HG03439 (cell line): ENCODE data around the gene DPM1.
A peak's percentile ranks its signal among the peaks of the same experiment; 100 is the strongest.

Experiments
- ATAC-seq: cut with Tn5 transposase; IDR thresholded peaks from one replicate; pipeline ENCODE4 v1.9.1; 2021; ENCODE audit warnings: mild to moderate bottlenecking, moderate library complexity; ENCODE audit not compliant: unreplicated experiment

DPM1 gene

DNA sequence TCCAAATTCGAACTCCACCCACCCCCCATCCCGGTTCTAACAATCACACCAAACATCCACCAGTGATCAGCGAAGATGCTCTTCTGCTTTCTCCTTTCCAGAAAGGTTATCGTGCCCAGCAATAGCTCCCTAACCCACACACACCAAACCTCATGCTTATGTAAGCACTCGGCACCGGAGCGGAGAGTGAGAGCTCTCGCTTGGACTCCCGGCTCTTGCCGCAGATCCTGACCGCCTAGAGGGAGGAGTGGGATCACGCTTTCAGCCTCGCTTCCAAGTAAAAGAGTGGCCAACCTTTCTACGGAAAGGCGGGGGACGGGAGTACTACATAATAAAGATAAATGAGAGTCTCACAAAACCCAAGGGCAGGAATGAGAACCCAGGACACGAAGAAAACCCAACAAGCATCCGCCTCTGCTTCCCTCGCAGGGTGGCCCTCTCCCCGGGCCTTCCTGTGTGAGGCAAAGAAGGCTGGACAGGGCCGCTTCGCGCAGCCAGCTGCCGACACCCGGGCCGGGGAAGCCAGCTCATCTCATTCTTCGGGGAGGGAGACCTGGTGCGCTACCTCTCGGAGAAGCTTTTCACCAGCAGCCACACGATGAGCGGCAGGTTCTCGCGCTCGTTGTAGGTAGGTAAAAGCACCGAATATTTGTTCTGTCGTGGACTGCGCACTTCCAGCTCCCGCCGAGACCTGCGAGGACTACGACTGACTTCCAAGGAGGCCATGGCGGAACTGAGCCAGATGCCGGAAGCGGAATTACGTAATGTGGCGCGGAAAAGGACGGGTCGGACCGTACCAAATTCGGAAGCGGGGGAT is at the start of gene DPM1:
TSS of gene DPM1 (minus strand) at position 735 of the 817 bp plus-strand sequence. CDS start at position 726, 9 bp downstream.
- peak; percentile 81 for ATAC-seq

DNA sequence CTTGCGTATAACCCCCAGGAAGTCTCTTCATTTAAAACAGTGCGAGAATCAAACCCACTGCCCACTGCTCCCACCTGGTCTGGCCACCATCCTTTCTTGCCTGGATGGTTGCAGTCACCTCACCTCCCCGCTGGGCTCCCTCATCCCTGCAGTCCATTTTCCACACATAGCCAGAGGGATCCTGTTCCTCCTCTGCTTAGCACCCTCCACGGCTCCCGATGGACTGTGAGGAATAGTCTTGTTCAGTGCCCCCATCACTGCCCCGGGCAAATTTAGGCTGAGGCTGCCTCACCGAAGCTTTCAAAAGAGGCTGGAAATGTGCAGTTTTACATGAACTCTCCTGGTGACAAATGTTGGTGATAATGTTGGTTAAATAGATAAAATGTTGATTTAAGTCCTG is 46.9 kb upstream of the DPM1 start:
- ATAC-seq: no peak

DNA sequence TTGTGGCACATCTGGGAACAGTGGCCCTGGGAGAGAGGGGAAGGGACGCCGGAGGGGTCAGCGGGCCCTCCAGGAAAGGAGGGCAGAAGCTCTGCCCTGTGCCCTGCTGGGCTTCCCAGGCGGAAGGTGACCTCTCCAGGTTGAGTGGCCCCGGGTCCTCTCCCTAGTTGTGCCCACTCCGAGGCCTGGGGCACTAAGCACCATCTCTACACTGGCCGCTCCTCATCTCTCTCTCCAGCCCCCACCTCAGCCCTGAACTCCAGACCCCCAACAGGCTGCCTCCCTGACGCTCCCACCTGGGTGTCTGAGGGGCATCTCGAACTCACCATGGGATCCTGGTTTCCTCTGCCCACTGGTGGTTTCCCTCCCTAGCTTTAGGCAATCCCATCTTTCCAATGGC is 46.4 kb upstream of the DPM1 start:
- no peak for ATAC-seq

DNA sequence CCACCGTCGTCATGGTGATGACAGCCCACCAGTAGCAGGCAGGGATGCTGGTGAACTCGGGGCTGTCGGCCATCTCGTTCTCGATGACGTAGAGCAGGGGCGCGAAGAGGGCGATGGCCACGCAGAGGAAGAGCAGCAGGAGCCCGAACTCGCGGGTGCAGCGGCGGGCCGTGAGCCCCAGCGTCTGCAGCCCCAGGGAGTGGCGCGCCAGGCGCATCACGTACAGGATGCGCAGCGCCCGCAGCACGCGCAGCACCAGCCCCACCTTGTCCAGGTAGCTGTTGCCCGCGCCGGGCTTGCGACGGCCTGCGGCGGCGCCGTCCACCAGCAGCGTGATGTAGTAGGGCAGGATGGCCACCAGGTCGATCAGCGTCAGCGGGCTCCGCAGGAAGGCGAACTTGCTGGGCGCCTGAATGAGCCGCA is 46.0 kb upstream of the DPM1 start:
- ATAC-seq: no peak

DNA sequence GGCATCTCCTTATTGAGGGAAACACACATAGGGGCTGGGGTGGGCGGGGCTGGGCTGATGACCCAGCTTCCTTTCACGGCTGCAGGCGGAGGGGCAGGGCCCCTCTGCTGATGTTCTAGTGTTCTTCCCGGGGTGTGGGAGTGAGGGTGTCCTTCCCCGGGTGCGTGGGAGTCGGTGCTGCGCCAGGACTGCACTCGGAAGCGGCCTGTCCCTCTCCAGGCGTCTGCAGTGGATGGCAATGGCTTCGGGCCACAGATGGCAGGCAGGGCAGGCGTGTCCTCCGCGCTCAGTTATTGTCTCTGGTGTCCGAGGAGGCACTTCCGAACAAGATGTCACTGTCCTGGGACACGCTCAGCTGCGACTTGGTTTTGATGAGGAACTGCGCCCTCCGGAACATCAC is 45.4 kb upstream of the DPM1 start:
- ATAC-seq: no peak

DNA sequence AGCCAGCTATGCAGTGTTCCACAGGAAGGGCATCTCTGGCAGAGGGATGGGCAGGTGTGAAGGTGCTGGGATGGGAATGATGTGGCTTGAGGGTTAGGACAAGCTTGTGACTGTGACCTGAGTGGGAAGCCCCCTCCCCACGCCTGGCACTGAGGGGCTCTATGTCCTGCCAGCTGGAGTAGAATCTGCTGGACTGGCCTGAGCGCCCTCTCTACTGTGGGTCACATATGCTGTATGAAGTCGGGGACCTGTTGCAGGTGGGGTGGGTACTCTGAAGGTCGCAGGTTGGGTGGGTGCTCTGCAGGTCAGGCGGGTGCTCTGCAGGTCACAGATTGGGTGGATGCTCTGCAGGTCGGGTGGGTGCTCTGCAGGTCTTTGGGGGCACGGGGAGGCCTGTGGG is 44.3 kb upstream of the DPM1 start:
- no peak for ATAC-seq

DNA sequence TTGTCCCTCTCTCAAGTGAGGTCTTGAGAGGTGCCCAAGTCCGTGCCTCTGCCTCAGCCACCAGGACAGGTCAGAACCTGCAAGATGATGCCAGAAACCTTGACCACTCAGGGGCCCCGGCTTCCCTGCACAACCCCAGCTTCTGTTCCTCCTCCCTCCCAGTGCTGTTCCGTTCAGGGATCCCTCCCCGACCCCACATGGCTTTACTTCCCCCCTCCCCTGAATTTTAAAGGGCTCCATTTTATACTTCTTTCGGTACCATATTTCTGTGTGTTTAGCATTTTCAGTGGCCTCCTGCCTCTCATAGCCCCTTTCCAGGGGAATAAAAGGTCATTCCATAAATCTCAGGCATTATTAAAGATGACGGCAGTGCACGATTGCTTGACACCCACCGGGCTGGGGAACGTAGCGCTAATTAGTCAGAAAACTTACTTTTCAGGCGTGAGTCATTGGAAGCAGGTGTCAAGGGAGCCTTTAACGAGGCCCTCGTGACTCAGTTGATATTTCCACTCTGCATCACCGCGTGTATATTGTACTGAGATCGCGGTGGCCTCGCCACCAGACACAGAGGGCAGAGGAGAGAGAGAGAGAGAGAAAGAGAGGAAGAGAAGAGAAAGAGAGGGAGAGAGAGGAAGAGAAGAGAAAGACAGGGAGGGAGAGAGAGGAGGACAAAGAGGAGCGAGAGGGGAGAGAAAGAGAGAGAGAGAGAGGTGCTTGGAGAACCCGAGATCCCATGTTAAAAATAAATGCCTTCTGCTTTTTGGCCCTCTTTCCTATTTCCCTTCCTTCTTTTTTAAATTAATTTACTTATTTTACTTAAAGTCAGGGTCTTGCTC is 43.3 kb upstream of the DPM1 start:
- no peak for ATAC-seq

DNA sequence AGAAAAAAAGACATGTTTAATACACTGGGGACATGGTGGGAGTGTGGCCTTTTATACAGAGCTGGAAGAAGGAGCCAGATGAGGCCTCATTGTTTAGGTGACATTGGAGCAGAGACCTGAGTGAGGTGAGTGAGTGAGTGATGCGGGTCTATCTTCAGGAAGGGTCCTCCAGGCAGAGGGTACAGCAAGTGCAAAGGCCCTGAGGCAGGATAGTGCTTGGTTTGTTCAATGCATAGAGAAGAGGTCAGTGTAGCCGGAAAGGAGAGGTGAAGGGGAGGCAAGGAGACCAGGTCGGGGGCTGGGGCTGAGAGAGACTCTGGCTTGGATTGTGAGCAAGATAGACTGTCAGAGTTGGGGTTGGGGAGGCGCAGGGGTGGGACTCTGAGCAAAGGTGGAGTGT is 41.0 kb upstream of the DPM1 start:
- no peak for ATAC-seq

DNA sequence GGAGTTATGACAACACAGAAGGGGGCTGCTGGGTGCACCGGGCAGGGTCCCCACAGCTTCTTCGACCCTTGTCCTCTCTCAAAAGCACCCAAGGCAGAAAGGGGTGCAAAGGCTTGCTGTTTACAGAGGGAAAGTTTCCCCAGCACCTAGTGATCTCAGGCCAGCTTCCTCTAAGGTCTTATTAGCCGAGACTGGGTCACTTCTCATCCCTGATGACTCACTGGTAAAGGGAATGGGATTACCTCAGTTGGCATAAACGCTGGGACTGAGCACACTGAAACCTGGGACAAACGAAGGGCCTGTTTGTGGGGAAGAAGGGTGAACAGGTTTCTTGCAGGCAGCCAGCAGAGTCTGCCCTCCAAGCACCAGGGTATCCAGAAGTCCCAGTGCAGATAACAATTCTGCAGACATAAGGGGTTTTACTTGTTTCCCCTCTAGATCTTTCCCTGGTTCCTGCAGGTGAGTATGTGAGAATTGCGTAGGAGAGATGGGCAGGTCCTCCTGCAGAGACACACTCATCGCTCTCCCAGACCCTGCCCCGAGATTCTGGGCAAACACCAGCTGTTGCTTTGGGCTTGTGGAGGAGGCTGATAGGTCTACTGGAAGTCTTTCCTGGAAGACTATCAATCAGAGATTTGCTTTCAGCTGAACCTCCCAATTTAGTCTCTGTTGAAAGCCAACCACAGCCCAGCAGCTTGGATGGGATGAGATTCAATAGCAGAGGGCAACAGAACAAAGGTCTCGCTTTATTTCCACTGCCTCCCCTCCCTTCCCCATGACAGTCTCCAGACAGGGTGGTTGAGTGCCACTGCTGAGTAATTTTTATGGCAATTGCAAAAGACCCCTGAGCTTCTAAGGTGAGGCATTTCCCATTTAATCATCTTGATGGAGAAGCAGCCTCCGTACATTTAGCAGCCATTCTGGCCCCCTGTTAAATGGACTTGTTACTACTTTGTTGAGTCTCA is 38.9 kb upstream of the DPM1 start:
- no peak for ATAC-seq

DNA sequence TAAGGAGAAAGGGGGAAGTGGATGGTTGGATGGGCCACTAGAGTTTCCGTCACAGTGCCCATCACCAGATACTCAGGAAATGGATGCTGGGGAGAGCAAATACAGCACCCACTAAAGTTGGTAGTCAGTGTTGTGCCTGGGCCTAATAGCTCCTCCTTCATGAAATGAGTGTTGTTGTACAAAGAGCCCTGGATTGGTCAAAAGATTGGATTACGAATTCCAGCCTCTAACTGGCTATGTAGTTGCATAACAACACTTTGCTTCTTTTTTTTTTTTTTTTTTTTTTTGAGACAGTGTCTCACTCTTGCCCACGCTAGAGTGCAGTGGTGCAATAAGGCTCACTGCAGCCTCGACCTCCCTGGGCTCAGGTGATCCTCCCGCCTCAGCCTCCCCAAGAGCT is 37.2 kb upstream of the DPM1 start:
- ATAC-seq: no peak

DNA sequence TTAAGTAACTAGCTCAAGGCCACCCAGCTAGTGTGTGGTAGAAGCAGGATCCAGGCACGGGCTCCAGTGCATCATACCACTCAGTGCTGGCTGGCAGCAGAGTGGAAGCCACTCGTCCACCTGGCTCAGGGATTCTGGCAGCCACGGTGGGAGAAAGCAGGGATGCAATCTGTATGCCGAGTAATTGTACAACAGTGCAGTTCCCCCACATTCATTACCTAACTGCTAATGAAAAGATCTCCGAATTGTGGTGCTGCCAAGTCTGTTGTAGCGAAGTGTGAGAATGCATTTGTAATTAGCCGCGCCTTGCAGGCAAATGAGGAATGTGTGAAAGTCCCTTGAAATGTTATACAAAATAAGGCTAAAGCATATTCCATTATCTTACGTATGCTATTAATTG is 35.5 kb upstream of the DPM1 start:
- ATAC-seq: no peak

DNA sequence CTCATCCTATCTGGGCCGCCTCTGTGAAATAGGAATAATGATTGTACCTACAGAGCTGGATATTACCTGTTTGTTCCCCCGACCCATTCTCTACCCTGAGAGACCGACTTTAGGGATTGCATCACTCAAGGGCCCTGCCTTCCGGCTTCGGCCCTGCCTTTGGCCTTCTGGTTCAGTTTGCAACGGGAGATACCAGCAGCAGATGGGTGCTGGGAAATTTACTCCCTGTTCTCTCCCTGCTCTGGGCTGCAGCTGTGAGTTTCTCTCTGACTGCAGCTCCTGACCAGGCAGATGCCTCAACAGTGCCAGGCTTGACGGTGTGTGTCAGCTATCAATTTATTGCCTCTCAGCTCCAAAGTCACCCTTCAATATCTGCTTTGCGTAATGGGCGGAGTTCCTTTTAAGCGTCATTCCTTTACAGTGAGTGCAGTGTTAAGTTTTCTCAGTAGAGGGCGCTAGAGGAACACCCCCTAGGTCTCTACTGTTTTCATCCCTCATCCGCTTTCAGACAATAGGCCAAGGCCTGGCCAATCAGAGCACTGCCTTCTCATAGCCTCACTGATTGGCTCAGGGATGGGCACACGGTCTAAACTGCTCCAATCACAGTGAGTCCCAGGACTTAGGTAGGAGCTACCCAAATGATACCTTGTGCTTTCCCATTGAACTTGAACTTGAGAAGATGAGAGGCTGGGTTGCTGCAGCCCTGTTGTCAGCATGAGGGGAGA is 34.6 kb upstream of the DPM1 start:
- ATAC-seq: no peak

DNA sequence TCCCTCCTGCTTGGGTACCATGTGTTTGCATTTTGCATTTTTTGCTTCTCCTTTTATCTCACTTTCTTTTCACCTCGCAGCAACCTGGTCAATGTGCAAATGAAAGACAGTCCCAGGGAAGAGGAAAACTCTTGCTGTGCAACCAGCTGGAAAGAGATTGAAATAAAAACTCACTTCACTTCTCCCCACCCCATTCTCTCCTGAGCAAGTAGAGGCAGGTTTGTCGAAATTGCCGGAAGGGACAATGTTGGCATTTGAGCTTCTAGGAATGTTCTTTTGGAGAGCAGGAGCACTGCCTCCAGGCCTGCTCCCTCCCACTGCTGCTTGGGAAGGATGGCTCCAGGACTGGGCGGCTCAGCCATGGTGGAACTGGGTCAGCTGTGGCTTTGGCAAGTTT is 34.0 kb upstream of the DPM1 start:
- ATAC-seq: no peak

DNA sequence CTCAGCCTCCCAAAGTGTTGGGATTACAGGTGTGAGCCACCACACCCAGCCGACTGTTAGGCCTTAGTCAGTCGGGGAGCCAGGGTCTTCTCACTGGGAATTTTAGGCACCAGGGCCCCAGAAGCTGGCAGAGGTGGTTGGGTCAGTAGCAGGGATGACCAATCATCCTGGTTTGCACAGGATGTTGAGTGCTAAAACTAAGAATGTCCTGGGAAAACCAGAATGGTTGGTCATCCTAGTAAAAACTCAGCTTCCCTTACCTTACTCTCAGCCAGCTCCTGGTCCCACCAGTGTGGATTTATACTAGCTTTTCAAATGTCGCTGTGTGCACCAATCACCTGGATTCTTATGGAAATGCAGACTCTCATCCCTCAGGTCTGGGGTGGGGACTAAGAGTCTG is 32.7 kb upstream of the DPM1 start:
- ATAC-seq: no peak

DNA sequence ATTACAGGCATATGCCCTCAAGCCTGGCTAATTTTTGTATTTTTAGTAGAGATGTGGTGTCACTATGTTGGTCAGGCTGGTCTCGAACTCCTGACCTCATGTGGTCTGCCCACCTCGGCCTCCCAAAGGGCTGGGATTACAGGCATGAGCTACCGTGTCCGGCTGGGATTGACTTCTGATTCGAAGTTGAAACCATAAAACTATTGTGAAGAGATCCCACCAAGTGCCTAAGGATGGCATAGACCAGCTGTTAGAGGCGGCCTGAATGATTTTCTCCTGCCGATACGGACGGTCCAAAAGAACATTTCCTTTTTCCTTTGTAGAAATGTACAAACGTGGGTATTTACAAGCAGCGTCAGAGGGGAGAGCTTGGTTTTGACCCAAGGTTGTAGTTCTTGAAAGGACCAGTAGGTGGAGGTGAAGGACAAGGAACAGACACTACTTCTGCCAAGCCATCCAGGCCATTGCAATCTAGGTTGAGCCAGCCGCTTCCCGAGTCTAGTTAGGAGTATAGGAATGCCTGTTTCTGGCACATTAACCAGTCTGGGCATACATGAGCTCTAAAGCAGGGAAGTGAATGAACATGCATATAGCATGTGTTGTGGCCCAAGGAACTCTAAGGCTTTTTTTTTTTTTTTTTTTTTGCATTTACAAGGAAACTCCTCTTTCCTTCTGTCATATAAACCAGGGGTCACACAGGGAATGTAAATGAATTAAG is 29.3 kb upstream of the DPM1 start:
- peak; percentile 74 for ATAC-seq

DNA sequence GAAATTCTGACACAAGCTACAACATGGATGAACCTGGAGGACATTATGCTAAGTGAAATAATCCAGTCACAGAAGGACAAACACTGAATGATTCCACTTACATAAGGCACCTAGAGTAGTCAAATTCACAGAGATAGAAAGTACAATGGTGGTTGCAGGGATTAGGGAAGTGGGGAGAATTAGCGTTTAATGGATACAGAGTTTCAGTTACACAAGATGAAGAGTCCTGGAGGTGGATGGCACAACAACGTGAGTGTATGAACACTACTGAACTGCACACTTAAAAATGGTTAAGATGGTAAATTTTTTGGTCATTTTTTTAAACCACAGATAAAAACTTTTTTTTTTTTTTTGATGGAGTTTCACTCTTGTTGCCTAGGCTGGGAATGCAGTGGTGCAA is 25.0 kb upstream of the DPM1 start:
- ATAC-seq: no peak

DNA sequence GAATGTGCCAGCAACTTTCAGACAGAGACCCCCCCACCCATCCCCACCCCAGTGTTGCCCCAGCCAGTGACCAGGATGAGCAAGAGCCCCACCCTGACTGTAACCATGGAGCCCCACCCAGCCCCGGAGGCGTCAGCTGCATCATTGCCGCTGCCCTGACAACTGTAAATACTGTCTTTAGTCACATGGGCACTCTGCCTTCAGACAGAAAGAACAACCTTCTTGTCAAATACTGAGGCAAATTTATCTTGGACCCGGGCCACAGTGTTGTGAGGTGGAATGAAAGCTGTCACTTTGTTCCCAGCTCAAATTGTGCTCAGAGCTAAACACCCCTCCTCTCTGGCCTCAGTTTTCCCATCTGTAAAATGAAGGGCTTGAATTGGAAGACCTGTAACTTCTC is 24.0 kb upstream of the DPM1 start:
- no peak for ATAC-seq

DNA sequence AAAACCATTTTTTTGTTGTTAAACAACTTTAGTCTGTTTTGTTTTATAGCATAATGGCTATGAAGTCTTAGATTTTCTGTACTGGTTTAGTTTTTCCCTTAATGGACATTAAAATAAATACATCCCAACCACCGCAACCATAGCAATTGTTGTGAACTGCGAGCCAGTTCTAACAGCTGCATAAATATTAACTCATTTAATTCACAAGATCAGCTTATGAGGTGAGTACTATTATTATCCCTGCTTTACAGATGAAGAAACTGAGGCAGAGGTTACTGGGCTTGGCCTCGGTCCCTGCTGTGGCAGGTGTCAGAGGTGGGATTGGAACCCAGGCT is 23.3 kb upstream of the DPM1 start:
- no peak for ATAC-seq

DNA sequence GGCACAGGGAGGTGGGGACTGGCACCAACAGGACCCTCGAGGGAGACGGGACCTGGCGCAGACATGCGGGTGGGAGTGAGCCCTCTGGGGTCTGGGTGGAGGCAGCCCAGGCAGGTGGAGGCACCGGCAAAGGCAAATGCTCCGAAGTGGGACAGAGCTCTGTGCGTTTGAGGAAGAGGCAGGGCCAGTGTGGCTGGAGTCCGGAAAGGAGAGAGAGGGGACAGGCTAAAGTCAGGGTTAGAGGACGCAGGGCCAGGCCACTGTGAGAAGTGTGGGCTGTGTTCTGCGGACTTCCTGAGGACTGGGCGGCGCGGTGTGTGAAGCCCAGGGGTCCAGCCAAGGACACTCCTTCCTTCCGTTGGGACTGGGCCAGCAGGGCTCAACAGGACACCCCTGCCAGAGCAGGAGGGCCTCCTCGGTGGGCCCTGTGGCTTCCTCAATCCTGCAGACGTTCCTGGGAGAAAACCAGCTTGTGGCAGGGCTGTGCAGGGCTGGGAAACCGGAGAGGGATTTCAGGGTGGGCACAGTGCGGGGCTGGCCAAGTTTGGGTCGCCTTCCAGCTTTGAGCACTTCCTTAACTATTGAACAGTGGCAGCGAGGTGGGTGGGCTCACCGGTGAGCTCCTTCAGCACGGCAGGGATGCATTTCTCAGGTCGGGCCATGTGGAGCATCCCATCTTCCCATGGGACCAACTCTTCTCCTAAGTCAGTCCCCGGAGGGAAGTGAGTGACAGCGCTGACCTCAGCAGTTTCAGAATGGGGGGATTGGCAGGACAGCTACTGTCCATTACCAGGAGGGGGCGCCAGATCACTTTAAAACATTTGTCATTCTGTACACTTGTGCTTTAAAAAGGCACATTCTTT is 22.8 kb upstream of the DPM1 start:
- ATAC-seq: no peak
